GM18907 (cell line): Measurements from ENCODE around the gene AK5.
"Not testable (repeated sequence)": the region's sequence is repeated elsewhere in the genome, so short reads cannot be mapped to it uniquely, and the experiment has no call there.

Source experiments
- ATAC-seq: cut with Tn5 transposase; IDR thresholded peaks from one replicate; pipeline ENCODE4 v1.9.1; 2021; ENCODE audit warnings: mild to moderate bottlenecking, moderate library complexity; ENCODE audit not compliant: unreplicated experiment

Gene AK5

GRCh38 chr1:77287535-77287934 lies 5.7 kb downstream of the AK5 start:
- ATAC-seq: no peak

GRCh38 chr1:77288275-77288674 lies 6.5 kb downstream of the AK5 start:
- no peak for ATAC-seq

- no peak for ATAC-seq
These were observed 8.8 kb downstream of the AK5 start for GRCh38 chr1:77290576-77290975.

- no peak for ATAC-seq
These were observed 10.7 kb downstream of the AK5 start for GRCh38 chr1:77292551-77292950.

DNA sequence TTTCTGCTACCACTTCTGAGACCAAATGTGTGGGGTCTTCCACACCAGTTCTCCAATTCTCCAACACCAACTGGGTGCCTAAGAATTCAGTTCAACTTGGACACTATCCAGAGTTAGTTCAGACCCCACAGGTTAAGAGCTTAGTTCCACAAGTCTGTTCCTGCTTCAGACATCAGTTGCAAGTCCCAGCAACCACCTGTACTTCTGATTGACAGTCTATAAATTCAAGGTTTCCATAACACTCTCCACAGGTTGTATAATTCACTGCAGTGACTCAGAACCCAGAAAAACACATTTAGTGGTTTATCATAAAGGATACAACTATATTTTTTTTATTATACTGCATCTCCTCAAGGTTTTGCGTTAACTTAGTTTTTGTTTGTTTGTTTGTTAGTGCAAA lies 18.7 kb downstream of the AK5 start:
- no peak for ATAC-seq

- ATAC-seq: no peak
These were observed 21.6 kb downstream of the AK5 start for GRCh38 chr1:77303387-77303786.

DNA sequence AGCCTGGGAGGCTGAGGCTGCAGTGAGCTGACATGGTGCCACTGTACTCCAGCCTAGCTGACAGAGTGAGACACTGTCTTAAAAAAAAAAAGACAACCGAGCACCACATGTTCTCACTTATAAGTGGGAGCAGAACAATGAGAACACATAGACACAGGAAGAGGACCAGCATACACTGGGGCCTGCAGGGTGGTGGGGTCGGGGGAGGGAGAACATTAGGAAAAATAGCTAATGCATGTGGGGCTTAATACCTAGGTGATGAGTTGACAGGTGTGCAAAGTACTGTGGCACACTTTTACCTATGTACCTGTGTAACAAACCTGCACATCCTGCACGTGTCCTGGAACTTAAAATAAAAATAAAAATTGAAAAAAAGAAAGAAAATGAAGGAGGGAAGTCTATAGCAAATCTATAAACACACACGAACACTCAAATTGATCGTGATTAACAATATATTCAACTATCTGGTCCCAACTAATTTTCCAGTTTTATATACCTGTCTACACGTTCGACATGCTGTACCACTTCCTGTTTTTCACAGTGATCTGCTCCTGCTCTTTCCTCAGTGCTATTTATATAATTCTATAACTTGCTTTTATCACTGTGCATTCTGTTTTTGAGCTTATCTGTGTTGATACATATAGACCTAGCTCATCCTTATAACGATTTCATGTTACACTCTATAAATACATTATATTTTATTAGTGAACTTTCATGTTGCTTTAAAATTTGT lies 27.2 kb downstream of the AK5 start:
- ATAC-seq: no peak

- no peak for ATAC-seq
These were observed 29.1 kb downstream of the AK5 start for GRCh38 chr1:77310924-77311323.

GRCh38 chr1:77312364-77312763 lies 30.5 kb downstream of the AK5 start:
- not testable (repeated sequence) for ATAC-seq

GRCh38 chr1:77313491-77313890 lies 31.7 kb downstream of the AK5 start:
- ATAC-seq: peak; percentile 77

DNA sequence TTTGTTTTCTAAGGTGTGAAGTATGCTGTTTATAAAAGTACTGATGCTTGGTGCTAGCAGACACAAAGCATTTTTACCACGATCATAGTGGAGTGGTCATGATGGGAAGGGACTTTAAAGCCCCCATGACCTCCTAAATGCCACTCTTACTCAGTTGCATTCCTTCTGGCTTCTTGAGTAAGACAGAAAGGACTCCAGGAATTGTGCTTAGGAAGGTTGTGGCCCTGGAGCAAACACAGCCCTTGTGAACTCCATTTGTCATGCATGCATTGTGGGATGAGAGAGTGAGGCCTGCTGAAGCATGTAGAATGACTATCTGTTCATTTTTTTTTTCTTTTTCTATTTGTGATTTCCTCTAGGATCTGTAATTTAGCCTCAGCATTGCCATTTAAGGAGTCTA lies 34.2 kb downstream of the AK5 start:
- ATAC-seq: no peak

DNA sequence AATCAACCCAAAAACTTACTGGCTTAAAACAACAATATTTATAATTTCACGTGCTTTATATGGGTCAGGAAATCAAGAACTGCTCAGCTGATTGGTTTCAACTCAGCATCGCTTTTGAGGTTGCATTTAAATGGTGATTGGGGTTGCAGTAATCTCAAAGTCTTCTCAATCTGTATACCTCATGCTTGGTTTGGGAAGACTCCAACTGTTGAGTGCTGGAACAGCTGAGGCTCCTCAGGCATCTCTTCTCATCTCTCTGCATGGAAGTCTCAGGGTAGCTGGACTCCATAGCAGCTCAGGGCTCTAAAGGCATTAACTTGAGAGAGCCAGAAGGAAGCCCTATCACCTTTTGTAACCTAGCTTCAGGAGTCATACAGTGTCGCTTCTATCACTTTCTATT lies 35.1 kb downstream of the AK5 start:
- no peak for ATAC-seq

DNA sequence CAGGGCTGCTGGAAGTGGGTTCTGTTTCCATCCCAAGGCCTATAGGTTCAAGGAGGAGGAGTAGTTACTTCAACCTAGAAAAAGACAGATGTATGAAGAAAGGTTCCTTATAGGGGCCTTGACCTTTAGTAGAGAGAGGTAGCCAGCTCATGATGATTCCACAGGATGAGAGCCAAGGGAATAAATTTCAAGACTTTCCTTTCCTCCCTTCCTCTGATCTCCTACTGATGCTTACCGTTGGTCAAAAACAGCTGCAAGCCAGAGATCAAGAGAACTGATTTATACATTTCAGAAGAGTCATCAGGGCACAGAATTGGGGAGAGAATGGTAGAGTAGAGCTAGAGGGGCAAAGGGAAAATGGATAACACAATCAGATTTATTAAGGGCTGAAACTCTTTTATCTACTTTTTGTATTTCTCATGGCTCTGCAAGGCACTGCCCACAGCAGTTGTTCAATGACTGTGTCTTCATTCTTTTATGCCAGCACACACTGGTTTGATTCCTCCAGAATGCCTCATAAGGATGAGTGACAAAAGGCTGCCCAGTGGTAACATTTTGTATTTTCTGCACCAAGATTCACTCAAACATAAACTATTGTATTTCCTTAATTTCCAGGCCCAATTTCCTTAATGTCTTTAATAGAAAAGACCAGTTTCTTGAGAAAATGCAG lies 37.4 kb downstream of the AK5 start:
- ATAC-seq: no peak

DNA sequence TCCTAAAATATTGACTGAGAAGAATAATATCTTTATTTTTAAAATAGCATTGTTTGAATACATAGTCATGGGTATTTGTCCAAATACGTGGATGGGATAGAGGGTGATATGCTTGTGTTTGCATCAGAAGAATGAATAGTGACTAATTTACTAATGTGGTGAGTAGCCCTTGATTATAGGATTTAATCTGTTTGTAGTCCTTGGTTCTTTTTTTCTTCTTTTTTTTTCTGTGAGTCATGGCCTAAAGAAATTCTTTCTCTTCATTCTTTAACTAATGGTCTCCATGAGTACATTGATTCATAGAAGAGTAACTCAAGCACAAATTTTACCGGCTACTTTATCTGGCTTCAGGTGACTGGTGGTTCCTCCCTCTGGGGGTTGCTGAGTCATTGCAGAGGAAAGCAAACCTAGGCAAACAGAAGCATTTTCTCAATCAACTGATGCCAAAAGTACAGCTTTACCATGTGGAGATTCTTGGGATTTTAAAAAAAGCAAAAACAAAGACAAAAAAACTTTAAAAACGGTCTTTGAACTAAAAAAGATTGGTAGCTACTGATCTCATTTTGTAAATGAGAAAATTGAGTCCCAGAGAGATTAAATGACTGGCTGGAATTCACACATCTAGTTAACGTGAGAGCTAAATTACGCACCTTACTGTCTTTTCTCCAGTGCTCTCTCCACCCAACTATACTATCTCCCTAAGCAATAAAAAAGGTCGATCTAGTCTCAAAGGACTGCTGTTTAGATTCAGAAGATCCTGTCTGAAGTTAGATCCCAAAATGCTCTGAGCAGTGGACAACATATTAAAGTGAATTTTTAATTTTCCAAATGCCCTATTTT lies 40.5 kb downstream of the AK5 start:
- ATAC-seq: no peak

DNA sequence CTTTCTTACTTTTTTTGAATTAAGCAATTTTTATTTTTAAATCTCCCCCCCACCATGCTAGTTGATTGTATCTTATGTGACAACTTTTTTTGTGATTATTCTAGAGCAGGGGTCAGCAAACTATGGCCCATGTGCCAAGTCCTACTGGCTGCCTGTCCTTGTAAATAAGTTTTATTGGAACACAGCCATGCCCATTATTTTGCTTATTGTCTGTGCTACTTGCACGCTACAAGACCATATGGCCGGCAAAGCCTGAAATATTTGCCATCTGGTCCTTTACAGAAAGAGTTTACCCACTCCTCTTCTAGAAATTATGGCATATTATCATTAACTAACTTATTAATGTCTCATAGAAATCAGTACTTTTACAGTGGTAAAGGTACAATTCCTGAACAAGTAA lies 51.7 kb downstream of the AK5 start:
- ATAC-seq: no peak

DNA sequence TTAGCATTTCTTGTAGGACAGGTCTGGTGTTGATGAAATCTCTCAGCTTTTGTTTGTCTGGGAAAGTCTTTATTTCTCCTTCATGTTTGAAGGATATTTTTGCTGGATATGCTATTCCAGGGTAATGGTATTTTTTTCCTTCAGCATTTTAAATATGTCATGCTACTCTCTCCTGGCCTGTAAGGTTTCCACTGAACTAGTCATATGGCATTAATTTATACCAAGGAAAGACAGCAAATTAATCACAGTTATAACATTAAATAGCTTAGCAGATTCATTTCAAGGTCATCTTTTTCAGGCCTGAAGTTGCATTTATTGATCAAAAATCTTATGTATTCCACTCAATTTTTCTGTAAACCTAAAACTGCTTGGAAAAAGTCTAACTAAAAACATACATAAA lies 54.9 kb downstream of the AK5 start:
- ATAC-seq: no peak

- no peak for ATAC-seq
These were observed 57.5 kb downstream of the AK5 start for GRCh38 chr1:77339326-77339725.

- no peak for ATAC-seq
These were observed 59.4 kb downstream of the AK5 start for GRCh38 chr1:77341195-77341594.

DNA sequence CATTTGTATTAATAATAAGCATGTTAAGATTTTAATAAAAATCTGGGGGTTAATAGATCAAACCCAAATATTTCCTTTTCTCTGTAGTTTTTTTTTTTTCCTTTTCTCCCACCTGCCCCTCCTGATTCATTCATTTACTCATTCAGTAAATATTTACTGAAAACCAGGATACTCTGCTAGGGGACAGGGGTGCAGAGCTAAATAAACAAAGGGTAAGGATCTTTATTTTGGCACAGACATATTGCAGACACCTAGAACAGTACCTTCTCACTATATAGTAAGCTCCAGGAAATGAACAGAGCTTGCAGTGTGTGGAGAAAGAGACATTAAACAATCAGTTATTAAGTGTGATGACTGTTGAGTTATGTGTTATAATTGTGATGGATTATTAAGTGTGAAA lies 60.9 kb downstream of the AK5 start:
- ATAC-seq: no peak

DNA sequence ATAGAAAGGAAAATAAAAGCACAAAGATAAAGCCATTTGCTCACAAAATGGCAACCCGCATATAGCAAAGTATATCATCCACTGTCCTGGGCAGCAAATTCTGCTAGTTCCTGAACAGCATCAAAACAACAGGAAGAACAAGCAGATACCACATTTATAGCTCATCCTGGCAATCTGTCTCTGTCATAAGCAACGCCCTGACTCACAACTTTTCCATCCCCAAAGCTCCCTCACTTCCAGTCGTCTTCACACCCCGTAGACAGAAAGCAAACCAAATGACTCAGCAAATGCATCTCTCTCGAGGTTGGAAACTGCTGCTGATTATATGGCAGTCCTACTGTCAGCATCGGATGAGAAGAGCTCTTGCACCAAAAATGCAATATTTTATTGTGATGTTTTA lies 65.8 kb downstream of the AK5 start:
- no peak for ATAC-seq

DNA sequence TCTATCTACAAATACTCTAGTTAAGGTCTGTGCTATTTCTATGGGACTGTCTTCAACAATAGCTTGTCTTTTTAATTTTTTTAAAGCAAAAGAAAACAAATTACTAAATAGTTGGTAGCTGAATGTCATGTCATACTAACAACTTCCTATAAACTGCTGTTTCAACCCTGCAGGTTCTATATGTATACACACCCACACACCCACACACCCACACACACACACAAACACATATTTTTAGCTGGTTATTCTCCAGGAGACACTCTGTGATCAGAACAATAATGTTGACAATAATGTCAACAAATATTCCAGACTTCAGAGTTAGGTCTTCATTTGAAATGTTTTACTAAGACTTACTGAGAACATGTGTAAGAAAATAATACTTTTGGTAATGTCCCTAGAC lies 66.7 kb downstream of the AK5 start:
- no peak for ATAC-seq

- no peak for ATAC-seq
These were observed 67.5 kb downstream of the AK5 start for GRCh38 chr1:77349275-77349674.
